Dendritic cell treated with granulocyte-macrophage colony-stimulating factor and Interleukin-4, amounts not matched to agents 40 ng/mL and 50 ng/mL, for 4 days (primary cell): Measurements from ENCODE around the gene AMOTL1.

Source experiments
- H3K27ac Mint-ChIP-seq: one replicate; pipeline ENCODE4 v1.8.0; 2022; ENCODE audit warnings: mild to moderate bottlenecking, mixed read lengths
- H3K27me3 Mint-ChIP-seq: one replicate; pipeline ENCODE4 v1.8.0; 2022; ENCODE audit warnings: mild to moderate bottlenecking, mixed read lengths
- H3K36me3 Mint-ChIP-seq: one replicate; pipeline ENCODE4 v1.8.0; 2022; ENCODE audit warnings: low read depth, mixed read lengths
- H3K4me1 Mint-ChIP-seq: one replicate; pipeline ENCODE4 v1.8.0; 2022; ENCODE audit warnings: low read depth, mixed read lengths
- H3K4me3 Mint-ChIP-seq: one replicate; pipeline ENCODE4 v1.8.0; 2022; ENCODE audit warnings: mild to moderate bottlenecking, moderate library complexity, mixed read lengths
- H3K9me3 Mint-ChIP-seq: one replicate; pipeline ENCODE4 v1.8.0; 2022; ENCODE audit warnings: mixed read lengths
- intact Hi-C: fragments of 100-400 bp; cut with micrococcal nuclease; formaldehyde crosslinking; loops from one replicate; pipeline ENCODE4 v1.15.0; 2022

The AMOTL1 gene

GRCh38 chr11:94877443-94878200, 109.5 kb downstream of the AMOTL1 start:
- no peaks in the 10 kb centered on the region for H3K9me3 Mint-ChIP-seq

GRCh38 chr11:94879006-94879405, 110.8 kb downstream of the AMOTL1 start:
- Mint-ChIP-seq H3K36me3 (no peaks in the 10 kb centered on the region), H3K9me3 (no peaks in the 10 kb centered on the region), H3K27me3 (no peaks in the 10 kb centered on the region), H3K4me3 (no peak overlapping the region), H3K27ac (peak overlapping the region; percentile 2), H3K4me1 (peaks cover 23% of the 10 kb centered on the region)
- intact Hi-C loops = no loop called here

More at GRCh38 chr11:94877443-94878200, 109.5 kb downstream of the AMOTL1 start:
- no peaks in the 10 kb centered on the region for H3K36me3 Mint-ChIP-seq
- peaks cover 22% of the 10 kb centered on the region for H3K4me1 Mint-ChIP-seq
- intact Hi-C loops = no loop called here
- no peaks in the 10 kb centered on the region for H3K27me3 Mint-ChIP-seq
- H3K27ac Mint-ChIP-seq = peak overlapping the region; percentile 81
- H3K4me3 Mint-ChIP-seq = no peak overlapping the region

GRCh38 chr11:94880216-94880615, 112.1 kb downstream of the AMOTL1 start:
- Mint-ChIP-seq H3K27ac (no peak overlapping the region), H3K27me3 (no peaks in the 10 kb centered on the region), H3K36me3 (no peaks in the 10 kb centered on the region), H3K4me3 (no peak overlapping the region), H3K4me1 (peaks cover 29% of the 10 kb centered on the region), H3K9me3 (no peaks in the 10 kb centered on the region)
- intact Hi-C loops = no loop called here

GRCh38 chr11:94882931-94883330, 114.8 kb downstream of the AMOTL1 start:
- Mint-ChIP-seq H3K9me3 (no peaks in the 10 kb centered on the region), H3K27ac (no peak overlapping the region), H3K36me3 (no peaks in the 10 kb centered on the region), H3K4me3 (no peak overlapping the region), H3K27me3 (no peaks in the 10 kb centered on the region), H3K4me1 (peaks cover 7% of the 10 kb centered on the region)
- intact Hi-C loops = no loop called here

GRCh38 chr11:94883878-94884277, 115.7 kb downstream of the AMOTL1 start:
- no peaks in the 10 kb centered on the region for H3K36me3 Mint-ChIP-seq
- no peaks in the 10 kb centered on the region for H3K9me3 Mint-ChIP-seq
- intact Hi-C loops = no loop called here
- peaks cover 7% of the 10 kb centered on the region for H3K4me1 Mint-ChIP-seq
- no peak overlapping the region for H3K4me3 Mint-ChIP-seq
- H3K27ac Mint-ChIP-seq = no peak overlapping the region
- no peaks in the 10 kb centered on the region for H3K27me3 Mint-ChIP-seq

- H3K36me3 Mint-ChIP-seq = no peaks in the 10 kb centered on the region
- no peaks in the 10 kb centered on the region for H3K27me3 Mint-ChIP-seq
- intact Hi-C loops = no loop called here
- no peak overlapping the region for H3K27ac Mint-ChIP-seq
- H3K9me3 Mint-ChIP-seq = no peaks in the 10 kb centered on the region
- H3K4me1 Mint-ChIP-seq = peaks cover 7% of the 10 kb centered on the region
- H3K4me3 Mint-ChIP-seq = no peak overlapping the region
Measured at GRCh38 chr11:94884376-94884775, 116.2 kb downstream of the AMOTL1 start.

GRCh38 chr11:94885133-94885532, 117.0 kb downstream of the AMOTL1 start:
- H3K27me3 Mint-ChIP-seq = no peaks in the 10 kb centered on the region
- H3K4me3 Mint-ChIP-seq = no peak overlapping the region
- no peaks in the 10 kb centered on the region for H3K9me3 Mint-ChIP-seq
- intact Hi-C loops = no loop called here
- H3K36me3 Mint-ChIP-seq = no peaks in the 10 kb centered on the region
- H3K27ac Mint-ChIP-seq = no peak overlapping the region
- H3K4me1 Mint-ChIP-seq = peaks cover 7% of the 10 kb centered on the region

- Mint-ChIP-seq H3K27me3 (no peaks in the 10 kb centered on the region), H3K27ac (no peak overlapping the region), H3K9me3 (no peaks in the 10 kb centered on the region), H3K36me3 (no peaks in the 10 kb centered on the region), H3K4me1 (peaks cover 7% of the 10 kb centered on the region), H3K4me3 (no peak overlapping the region)
- intact Hi-C loops = no loop called here
Measured at GRCh38 chr11:94885581-94885980, 117.4 kb downstream of the AMOTL1 start.

- H3K9me3 Mint-ChIP-seq = peaks cover 5% of the 10 kb centered on the region
- intact Hi-C loops = no loop called here
- H3K27me3 Mint-ChIP-seq = no peaks in the 10 kb centered on the region
- H3K36me3 Mint-ChIP-seq = no peaks in the 10 kb centered on the region
- no peak overlapping the region for H3K27ac Mint-ChIP-seq
- H3K4me1 Mint-ChIP-seq = peaks cover 7% of the 10 kb centered on the region
- H3K4me3 Mint-ChIP-seq = no peak overlapping the region
Measured at GRCh38 chr11:94888204-94888603, 120.0 kb downstream of the AMOTL1 start.

- H3K36me3 Mint-ChIP-seq = no peaks in the 10 kb centered on the region
- H3K27ac Mint-ChIP-seq = no peak overlapping the region
- H3K27me3 Mint-ChIP-seq = no peaks in the 10 kb centered on the region
- peaks cover 6% of the 10 kb centered on the region for H3K4me1 Mint-ChIP-seq
- H3K4me3 Mint-ChIP-seq = no peak overlapping the region
- intact Hi-C loops = loop anchor here (10.0 kb wide), 1 partner anchor 371 kb away; no protein-coding TSS in a partner anchor
- H3K9me3 Mint-ChIP-seq = peaks cover 13% of the 10 kb centered on the region
Measured at GRCh38 chr11:94895451-94895850, 127.3 kb downstream of the AMOTL1 start.

- H3K9me3 Mint-ChIP-seq = peaks cover 13% of the 10 kb centered on the region
- H3K4me1 Mint-ChIP-seq = peaks cover 6% of the 10 kb centered on the region
- intact Hi-C loops = loop anchor here (2.0 to 10.0 kb wide), 2 partner anchors 109 to 371 kb away; no protein-coding TSS in a partner anchor
- no peak overlapping the region for H3K4me3 Mint-ChIP-seq
- no peaks in the 10 kb centered on the region for H3K36me3 Mint-ChIP-seq
- H3K27me3 Mint-ChIP-seq = no peaks in the 10 kb centered on the region
- no peak overlapping the region for H3K27ac Mint-ChIP-seq
Measured at GRCh38 chr11:94895971-94896370, 127.8 kb downstream of the AMOTL1 start.

GRCh38 chr11:94897330-94897768, 129.2 kb downstream of the AMOTL1 start:
- Mint-ChIP-seq H3K9me3 (peaks cover 13% of the 10 kb centered on the region), H3K27me3 (no peaks in the 10 kb centered on the region), H3K27ac (no peak overlapping the region)

GRCh38 chr11:94907226-94907625, 139.1 kb downstream of the AMOTL1 start:
- intact Hi-C loops = no loop called here
- H3K9me3 Mint-ChIP-seq = no peaks in the 10 kb centered on the region

More at GRCh38 chr11:94897330-94897768, 129.2 kb downstream of the AMOTL1 start:
- no peaks in the 10 kb centered on the region for H3K36me3 Mint-ChIP-seq
- intact Hi-C loops = loop anchor here (1.0 to 10.0 kb wide), 3 partner anchors 111 to 373 kb away; no protein-coding TSS in a partner anchor
- H3K4me3 Mint-ChIP-seq = no peak overlapping the region
- peaks cover 6% of the 10 kb centered on the region for H3K4me1 Mint-ChIP-seq

GRCh38 chr11:94909371-94909820, 141.2 kb downstream of the AMOTL1 start:
- Mint-ChIP-seq H3K9me3 (no peaks in the 10 kb centered on the region), H3K4me3 (no peak overlapping the region), H3K27me3 (no peaks in the 10 kb centered on the region), H3K4me1 (no peaks in the 10 kb centered on the region), H3K36me3 (no peaks in the 10 kb centered on the region), H3K27ac (no peak overlapping the region)
- intact Hi-C loops = no loop called here

More at GRCh38 chr11:94907226-94907625, 139.1 kb downstream of the AMOTL1 start:
- no peak overlapping the region for H3K4me3 Mint-ChIP-seq
- no peaks in the 10 kb centered on the region for H3K4me1 Mint-ChIP-seq
- H3K27me3 Mint-ChIP-seq = no peaks in the 10 kb centered on the region
- no peaks in the 10 kb centered on the region for H3K36me3 Mint-ChIP-seq
- no peak overlapping the region for H3K27ac Mint-ChIP-seq
